Epithelial cell of proximal tubule (primary cell): Measurements from ENCODE around the gene PRPSAP2. TPM values are rescaled to one million over a fixed set of nuclear protein-coding genes. Genes with fewer than 3 reads are reported as not detected.

Experiments
- DNase-seq: peaks from one replicate; pipeline ENCODE4 v3.0.0-alpha.2; 2011; ENCODE audit warnings: low read depth
- H3K4me3 ChIP-seq: 2 replicates; pipeline ENCODE4 v1.5.1; 2011; ENCODE audit warnings: low read depth, mild to moderate bottlenecking, low read length
- CTCF ChIP-seq: conservative IDR thresholded peaks from 2 replicates; pipeline ENCODE4 v1.5.1; 2012; ENCODE audit warnings: low read depth, mild to moderate bottlenecking, low read length
- total RNA-seq: library from RNA; depleted of rRNA; stranded (reverse); fragments of >200 nt; gene quantifications from 2 replicates; pipeline ENCODE4 v1.2.3, GENCODE V29; 2015

The PRPSAP2 gene
- total RNA-seq, 1 donor from 2014 or later: 20.5 TPM

GRCh38 chr17:18896146-18896545 is 38.2 kb downstream of the PRPSAP2 start:
- TF ChIP-seq CTCF: no peak
- no peak overlapping the region for H3K4me3 ChIP-seq
- DNase-seq: no peak

- no peak overlapping the region for H3K4me3 ChIP-seq
- no peak for DNase-seq
- TF ChIP-seq CTCF: no peak
Measured at GRCh38 chr17:18896947-18897346, 39.0 kb downstream of the PRPSAP2 start.

- no peak overlapping the region for H3K4me3 ChIP-seq
- no peak for TF ChIP-seq CTCF
- no peak for DNase-seq
Measured at GRCh38 chr17:18904482-18904881, 46.6 kb downstream of the PRPSAP2 start.

- no peak overlapping the region for H3K4me3 ChIP-seq
- DNase-seq: no peak
- no peak for TF ChIP-seq CTCF
Measured at GRCh38 chr17:18905226-18905625, 47.3 kb downstream of the PRPSAP2 start.

GRCh38 chr17:18910326-18910725 is 52.4 kb downstream of the PRPSAP2 start:
- DNase-seq: no peak
- H3K4me3 ChIP-seq: no peak overlapping the region
- no peak for TF ChIP-seq CTCF

GRCh38 chr17:18910881-18911280 is 53.0 kb downstream of the PRPSAP2 start:
- no peak for DNase-seq

More at GRCh38 chr17:18910881-18911280, 53.0 kb downstream of the PRPSAP2 start:
- no peak for TF ChIP-seq CTCF
- H3K4me3 ChIP-seq: no peak overlapping the region
